Urinary bladder (tissue), 4 donors: ENCODE measurements around the gene IGSF5. TPM values are rescaled to one million over a fixed set of nuclear protein-coding genes. Genes with fewer than 3 reads are reported as not detected.

ENCODE experiments used
- DNase-seq: peaks from one replicate; pipeline ENCODE4 v3.0.0-alpha.2; 2015; ENCODE audit errors: extremely low spot score
- H3K27ac ChIP-seq: one replicate; pipeline ENCODE4 v1.5.1; 2013; ENCODE audit warnings: low read depth, mild to moderate bottlenecking, moderate library complexity
- H3K36me3 ChIP-seq: one replicate; pipeline ENCODE4 v1.6.1; 2013; ENCODE audit warnings: mild to moderate bottlenecking, moderate library complexity; ENCODE audit not compliant: insufficient read depth
- H3K4me1 ChIP-seq: one replicate; pipeline ENCODE4 v1.6.1; 2013; ENCODE audit warnings: mild to moderate bottlenecking, moderate library complexity; ENCODE audit not compliant: insufficient read depth
- H3K4me3 ChIP-seq: one replicate; pipeline ENCODE4 v1.5.1; 2013; ENCODE audit warnings: low read depth, low read length
- WGBS: extraction: QIAGEN DNeasy Blood & Tissue Kit; methylation state at CpG from one replicate; pipeline ENCODE4 v1.1.7; 2013; 5-methylcytosine and 5-hydroxymethylcytosine counted together
- polyA plus RNA-seq: library from polyadenylated mRNA; stranded (reverse); fragments of 200-250 nt; gene quantifications from one replicate; pipeline ENCODE4 v1.2.3, GENCODE V29; 2013
- total RNA-seq: library from RNA; depleted of rRNA; stranded (reverse); fragments of >200 nt; gene quantifications from one replicate; pipeline ENCODE4 v1.2.3, GENCODE V29; 2014
- donor health status: healthy with polysubstance abuse.
- donor health status: healthy.

The IGSF5 gene
- total and polyA plus RNA-seq, 2 donors, result 0.10 to 0.69 TPM

DNA sequence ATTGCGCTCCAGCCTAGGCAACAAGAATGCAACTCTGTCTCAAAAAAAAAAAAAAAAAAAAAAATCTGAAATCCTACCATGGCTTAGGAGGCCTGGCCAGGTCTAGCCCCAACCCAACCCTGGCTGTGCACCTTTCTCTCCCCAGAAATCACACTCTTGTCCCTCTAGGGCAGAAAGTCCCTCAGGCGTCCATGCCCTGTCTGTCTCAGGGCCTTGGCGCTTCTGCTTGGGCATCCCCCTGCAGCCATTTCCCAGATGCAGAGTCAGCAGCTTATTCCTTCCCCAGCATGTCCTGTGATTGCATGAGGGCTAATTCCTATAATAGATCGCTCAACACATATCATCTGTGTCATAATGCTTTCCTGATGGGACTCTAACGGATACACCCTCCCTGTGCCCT, 65.0 kb downstream of the IGSF5 start:
- no peak overlapping the region for H3K4me3 ChIP-seq
- no peaks in the 10 kb centered on the region for H3K36me3 ChIP-seq

DNA sequence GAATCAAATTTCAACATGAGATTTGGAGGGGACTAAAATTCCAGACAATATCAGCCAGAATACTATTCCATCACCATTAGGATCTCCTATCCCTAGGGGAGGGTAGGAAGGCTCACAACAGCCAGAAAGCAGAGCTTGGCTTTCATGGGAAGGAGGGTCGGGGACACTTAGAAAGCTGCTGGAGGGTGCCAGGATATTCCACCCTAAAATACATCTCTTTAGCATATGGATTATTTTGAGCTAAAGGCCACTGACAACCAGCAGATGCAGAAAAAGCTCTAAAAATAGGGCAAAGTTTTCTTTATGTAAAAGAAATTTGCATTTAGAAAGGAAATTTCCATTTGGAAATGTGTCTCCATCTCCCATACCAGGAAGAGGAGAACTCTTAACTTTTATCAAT, 68.0 kb downstream of the IGSF5 start:
- no peak overlapping the region for H3K27ac ChIP-seq
- no peak for DNase-seq
- H3K4me1 ChIP-seq, result no peaks in the 10 kb centered on the region
- 85% methylated on average over 1 of the region's 1 CpG for WGBS
- H3K4me3 ChIP-seq, result no peak overlapping the region
- H3K36me3 ChIP-seq, result no peaks in the 10 kb centered on the region

More for the DNA sequence above, 65.0 kb downstream of the IGSF5 start:
- Histone ChIP-seq H3K4me1 (no peaks in the 10 kb centered on the region), H3K27ac (no peak overlapping the region)
- 93% methylated on average over 5 of the region's 5 CpGs for WGBS
- DNase-seq, result no peak

DNA sequence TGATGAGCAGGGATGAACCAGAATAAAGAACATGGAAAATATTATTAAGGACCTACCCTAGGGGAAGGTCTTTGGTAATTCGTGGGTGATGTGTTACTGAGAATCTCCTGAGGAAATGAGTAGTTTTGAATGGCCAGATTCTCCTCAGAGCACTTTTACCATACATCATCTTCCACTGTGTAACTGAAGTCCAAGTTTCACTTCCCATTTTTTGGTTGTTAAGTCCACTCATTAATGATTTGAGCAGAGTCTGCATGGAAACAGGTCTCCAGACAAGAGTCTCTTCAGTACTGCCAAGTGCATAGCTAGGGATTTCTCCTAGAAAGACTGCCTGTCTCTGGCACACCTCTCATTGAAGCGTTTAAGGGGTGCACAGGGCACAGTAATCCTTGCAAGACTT, 73.6 kb downstream of the IGSF5 start:
- Histone ChIP-seq H3K27ac (no peak overlapping the region), H3K4me3 (no peak overlapping the region), H3K36me3 (no peaks in the 10 kb centered on the region), H3K4me1 (no peaks in the 10 kb centered on the region)
- 75% methylated on average over 2 of the region's 2 CpGs for WGBS
- DNase-seq, result no peak

DNA sequence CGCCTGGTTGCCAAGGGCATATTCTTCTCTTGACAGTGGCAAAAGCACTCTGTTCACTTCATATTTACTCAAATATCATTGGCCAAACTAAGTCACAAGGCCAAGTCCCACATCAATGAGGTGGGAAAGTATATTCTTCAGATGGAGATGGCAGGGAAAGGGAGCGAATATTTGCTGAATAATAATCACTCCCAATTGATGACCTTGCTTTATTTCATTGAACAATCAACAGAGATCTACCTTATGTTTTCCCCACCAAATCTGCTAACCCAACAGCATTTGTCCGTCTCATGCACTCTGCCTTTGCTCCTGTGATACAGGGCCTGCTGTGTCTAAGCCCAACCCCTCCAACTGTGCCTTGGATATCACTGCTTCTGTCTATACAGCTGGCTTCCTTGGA, 77.1 kb downstream of the IGSF5 start:
- WGBS, result 89% methylated on average over 3 of the region's 3 CpGs
- Histone ChIP-seq H3K4me1 (no peaks in the 10 kb centered on the region), H3K4me3 (no peak overlapping the region), H3K36me3 (no peaks in the 10 kb centered on the region), H3K27ac (no peak overlapping the region)
- no peak for DNase-seq

DNA sequence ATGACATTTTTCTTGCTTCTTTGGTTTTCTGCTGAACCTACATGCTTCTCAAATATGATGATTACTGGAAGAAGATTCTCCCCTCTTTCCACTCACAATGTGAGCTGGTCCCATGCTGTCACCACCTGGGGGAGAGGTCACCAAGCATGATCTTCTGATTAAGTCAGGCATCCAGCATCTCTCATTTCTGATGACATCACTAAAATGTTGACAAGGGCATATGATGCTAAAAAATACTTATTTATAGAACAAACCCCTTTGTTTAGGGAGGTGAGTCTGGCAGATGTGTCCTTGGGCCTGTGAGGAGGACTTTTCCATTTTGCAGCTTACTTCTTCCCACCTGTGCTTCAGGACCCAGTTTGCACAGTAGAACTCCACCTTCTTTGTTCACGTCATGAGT, 80.3 kb downstream of the IGSF5 start:
- no peaks in the 10 kb centered on the region for H3K36me3 ChIP-seq
- DNase-seq, result no peak
- no peaks in the 10 kb centered on the region for H3K4me1 ChIP-seq
- no peak overlapping the region for H3K4me3 ChIP-seq
- WGBS, result 35% methylated on average over 1 of the region's 1 CpG
- no peak overlapping the region for H3K27ac ChIP-seq

DNA sequence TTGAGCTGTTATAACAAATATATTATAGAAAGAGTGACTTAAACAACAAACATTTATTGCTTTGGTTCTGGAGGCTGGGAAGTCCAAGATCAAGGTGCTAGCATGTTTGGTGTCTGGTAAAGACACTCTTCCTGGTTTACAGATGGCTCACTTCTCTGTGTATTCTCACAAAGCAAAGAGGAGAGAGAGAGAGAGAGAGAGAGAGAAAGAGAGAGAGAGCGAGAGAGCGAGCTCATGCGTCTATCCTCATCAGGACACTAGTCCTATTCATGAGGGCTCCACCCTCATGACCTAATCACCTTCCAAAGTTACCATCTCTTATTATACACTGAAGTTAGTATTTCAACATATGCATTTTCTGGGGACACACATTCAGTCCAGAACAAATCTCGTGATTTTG, 89.6 kb downstream of the IGSF5 start:
- DNase-seq, result no peak
- H3K4me3 ChIP-seq, result no peak overlapping the region
- H3K4me1 ChIP-seq, result no peaks in the 10 kb centered on the region
- 60% methylated on average over 4 of the region's 4 CpGs for WGBS
- H3K27ac ChIP-seq, result no peak overlapping the region
- no peaks in the 10 kb centered on the region for H3K36me3 ChIP-seq

DNA sequence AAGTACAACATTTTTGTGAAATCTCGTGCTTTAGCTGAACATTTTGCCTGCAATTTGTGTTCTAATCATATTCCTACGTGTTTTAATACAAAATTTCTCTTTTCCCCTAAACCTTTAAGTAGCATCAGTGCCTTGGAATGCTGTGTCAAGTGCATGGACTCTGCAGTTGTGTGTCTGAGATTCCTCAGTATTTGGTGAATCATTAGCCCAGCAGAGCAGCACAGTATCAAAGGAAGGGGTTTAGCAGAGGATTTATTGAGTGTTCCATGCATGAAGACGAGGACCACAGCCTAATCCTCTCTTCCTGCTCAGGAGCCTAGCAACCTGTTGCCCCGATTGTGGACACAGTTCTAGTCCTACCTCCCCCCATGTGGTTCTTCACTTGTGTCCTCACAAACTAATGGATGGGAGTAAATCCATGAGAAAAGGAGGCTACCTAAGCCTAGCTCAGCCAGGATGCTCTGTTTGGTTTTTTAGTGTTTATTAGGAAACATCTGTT, 92.9 kb downstream of the IGSF5 start:
- Histone ChIP-seq H3K4me3 (no peak overlapping the region), H3K27ac (no peak overlapping the region), H3K4me1 (no peaks in the 10 kb centered on the region), H3K36me3 (no peaks in the 10 kb centered on the region)
- no peak for DNase-seq
- 52% methylated on average over 4 of the region's 4 CpGs for WGBS

DNA sequence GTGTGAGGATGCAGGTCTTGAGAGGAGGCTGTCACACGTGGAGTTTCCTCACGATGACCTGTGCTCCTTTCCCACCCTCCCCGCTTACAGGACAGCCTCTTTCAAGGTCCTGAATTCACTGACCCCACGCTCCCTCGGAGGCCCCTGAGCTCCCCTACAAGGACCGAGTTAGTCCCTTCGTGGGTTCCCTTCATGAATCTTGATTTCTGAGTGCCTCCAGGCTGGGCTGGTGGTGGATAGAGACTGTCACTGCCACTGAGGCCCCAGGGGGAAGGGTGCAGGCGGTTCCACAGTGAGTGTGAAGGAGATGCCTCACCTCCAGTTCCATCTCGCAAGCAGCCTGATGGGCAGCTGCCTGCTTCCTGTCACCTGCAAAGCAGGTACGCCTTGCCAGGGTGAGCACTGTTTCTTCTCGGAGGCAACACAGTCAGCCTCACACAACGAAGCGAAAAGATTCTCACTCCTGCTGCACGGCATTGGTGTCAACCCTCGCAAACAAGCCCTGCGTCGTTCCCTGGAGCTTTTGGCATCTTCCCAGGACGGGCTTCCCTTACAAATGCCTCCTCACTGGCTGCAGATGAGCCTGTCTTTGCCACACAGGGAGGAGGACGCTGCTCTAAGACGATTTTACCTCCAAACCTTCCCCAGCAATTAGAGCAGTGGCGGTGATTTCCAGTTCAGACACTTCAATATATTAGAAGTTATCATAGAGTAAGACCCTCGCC, 95.6 kb downstream of the IGSF5 start:
- Histone ChIP-seq H3K36me3 (no peaks in the 10 kb centered on the region), H3K4me3 (no peak overlapping the region), H3K4me1 (no peaks in the 10 kb centered on the region), H3K27ac (no peak overlapping the region)
- 62% methylated on average over 22 of the region's 22 CpGs for WGBS
- no peak for DNase-seq

DNA sequence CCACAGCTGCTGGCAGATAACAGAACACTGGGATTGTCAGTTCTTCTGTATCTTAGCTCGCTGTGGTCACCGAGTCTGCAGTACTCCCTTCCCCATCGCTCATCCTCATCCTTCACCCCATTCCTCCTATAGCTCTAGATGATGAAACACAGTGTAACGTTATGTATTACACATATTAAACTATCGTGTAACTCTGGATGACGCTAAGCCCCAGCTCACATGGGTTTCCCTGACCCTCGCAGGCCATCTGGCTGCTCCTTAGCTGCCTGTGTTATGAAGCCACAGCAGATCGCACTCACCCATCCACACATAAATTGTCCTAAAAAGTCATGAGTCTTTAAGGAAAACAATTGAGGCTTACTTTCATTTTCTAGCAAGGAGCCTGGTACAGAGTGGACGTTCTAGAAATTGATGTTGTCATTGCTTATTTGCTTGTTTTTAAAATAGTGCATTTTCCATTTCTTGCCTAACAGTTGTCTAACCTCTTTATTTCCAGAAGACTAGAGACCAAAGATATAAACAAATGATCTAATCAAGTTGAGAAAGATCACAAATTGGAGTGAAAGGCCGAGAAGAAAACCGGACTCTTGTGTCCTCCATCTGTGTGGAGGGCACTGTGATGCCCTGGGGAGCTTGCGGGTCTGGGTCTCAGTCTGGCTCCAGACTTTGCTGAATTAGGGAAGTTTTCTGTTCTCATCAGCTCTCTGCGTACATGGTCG, 97.9 kb downstream of the IGSF5 start:
- WGBS, result 84% methylated on average over 14 of the region's 14 CpGs
- H3K4me3 ChIP-seq, result no peak overlapping the region
- no peak overlapping the region for H3K27ac ChIP-seq
- no peaks in the 10 kb centered on the region for H3K4me1 ChIP-seq
- H3K36me3 ChIP-seq, result no peaks in the 10 kb centered on the region
- no peak for DNase-seq

DNA sequence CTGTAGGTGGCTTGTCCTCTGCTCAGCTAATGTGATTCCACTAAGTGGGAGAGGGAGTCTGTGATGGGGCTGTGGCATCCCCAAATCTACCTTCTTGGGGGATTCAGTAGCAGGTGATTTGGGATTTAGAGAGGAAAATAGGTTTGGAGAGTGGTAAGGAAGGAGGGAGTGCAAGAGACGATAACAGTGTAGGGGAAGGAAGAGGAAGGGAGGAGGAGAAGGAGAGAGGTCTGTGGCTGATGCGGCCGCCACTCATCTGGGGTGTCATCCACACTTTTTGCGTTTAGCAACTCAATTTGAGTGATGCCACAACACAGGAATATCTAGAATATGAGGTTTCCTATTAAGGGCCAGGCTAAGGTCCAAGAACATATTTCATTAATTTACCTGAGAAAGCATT, 98.5 kb downstream of the IGSF5 start:
- H3K36me3 ChIP-seq, result no peaks in the 10 kb centered on the region
- no peak for DNase-seq
- H3K4me1 ChIP-seq, result no peaks in the 10 kb centered on the region
- 89% methylated on average over 4 of the region's 4 CpGs for WGBS
- no peak overlapping the region for H3K4me3 ChIP-seq
- no peak overlapping the region for H3K27ac ChIP-seq

DNA sequence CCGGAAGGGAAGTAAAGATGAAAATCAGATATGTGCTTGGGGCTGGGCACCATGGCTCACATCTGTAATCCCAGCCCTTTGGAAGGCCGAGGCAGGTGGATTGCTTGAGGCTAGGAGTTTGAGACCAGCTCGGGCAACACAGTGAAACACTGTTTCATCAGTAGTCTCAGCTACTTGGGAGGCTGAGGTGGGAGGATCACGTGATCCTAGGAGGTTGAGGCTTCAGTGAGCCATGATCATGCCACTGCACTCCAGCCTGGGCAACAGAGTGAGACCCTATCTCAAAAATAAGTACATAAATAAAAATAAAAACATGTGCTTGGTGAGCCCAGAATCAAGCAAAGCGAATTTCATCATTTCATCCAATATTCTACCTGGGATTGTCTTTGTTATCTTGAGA, 98.9 kb downstream of the IGSF5 start:
- 85% methylated on average over 5 of the region's 5 CpGs for WGBS
- Histone ChIP-seq H3K27ac (no peak overlapping the region), H3K36me3 (no peaks in the 10 kb centered on the region), H3K4me1 (no peaks in the 10 kb centered on the region), H3K4me3 (no peak overlapping the region)
- no peak for DNase-seq

DNA sequence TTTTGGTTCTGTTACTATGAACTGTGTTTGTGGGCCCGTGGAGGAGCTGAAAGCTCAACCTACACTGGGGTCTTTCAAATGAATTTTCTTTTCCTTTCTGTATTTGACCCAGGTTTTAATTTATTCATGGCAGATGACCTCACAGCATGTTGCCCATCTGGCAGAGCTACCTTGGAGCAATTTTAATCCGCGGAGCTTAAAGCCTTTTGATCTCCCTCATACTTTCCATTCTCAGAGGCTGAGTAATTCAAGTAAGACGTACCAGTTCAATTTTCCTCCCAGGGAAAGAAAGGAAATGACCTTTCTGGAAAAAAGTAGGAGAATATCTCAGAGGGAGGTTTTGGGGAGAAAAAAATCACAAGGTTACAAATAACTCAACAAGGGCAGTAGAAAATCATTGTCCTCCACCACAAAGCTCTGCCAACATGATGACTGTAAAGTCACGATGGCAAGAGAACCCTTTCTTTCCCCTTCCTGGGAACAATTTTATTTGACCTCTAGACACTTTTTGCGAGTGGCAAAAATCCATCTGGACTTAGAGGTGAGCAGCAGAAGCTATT, 100.7 kb downstream of the IGSF5 start:
- no peaks in the 10 kb centered on the region for H3K4me1 ChIP-seq
- H3K27ac ChIP-seq, result no peak overlapping the region
- 72% methylated on average over 6 of the region's 6 CpGs for WGBS
- no peak overlapping the region for H3K4me3 ChIP-seq
- no peak for DNase-seq
- H3K36me3 ChIP-seq, result no peaks in the 10 kb centered on the region

DNA sequence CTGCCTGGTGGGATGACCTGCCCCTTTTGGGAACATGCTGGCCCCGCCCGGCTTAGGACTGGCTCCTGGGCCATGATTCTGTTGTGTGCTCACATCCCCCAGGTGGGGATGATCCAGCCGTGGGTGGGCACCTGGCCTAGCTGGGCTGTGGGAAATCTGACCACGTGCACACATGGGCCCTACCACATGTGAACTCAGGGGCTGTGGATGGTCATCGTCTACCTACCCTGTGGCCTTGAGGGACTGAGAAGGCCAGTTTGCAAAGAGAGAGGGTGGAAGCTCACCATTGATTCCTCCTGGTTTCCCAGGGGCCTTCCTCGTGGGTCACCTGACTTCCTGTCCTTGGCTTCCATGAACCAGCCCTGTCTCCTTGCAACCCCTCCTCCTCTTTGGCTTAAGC, 102.9 kb downstream of the IGSF5 start:
- WGBS, result 89% methylated on average over 6 of the region's 6 CpGs
- no peak for DNase-seq
- H3K4me1 ChIP-seq, result no peaks in the 10 kb centered on the region
- H3K4me3 ChIP-seq, result no peak overlapping the region
- no peaks in the 10 kb centered on the region for H3K36me3 ChIP-seq
- no peak overlapping the region for H3K27ac ChIP-seq

DNA sequence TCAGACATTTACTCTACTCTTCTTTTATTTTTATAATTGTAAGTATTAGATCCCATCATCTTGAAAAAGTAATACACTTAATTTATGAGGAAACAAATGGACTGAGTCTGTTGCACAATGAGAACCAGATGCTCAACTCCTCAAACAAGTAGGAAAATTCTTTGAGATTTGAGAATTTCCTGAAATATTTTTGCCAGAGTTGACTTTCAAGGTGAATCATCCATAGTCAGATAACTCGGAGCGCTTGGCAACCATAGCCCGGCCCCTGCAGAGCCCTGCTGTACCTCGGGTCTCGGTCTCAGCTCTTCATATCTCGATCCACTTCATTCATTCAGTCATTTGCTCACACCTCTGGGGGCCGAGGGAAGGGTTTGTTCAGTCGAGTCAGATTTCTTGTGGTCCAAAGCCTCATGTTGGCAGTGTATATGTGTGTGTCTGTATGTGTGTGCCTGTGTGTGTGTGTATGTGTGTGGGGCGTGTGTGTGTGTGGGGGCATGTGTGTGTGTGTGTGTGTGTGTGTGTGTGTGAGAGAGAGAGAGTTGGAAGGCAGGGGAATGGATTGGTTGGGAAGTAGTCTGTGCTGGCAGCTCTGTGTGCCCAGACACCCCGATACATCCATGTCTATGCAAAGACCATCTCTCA, 104.2 kb downstream of the IGSF5 start:
- no peak for DNase-seq

More for the DNA sequence above, 104.2 kb downstream of the IGSF5 start:
- H3K36me3 ChIP-seq, result no peaks in the 10 kb centered on the region
- H3K27ac ChIP-seq, result no peak overlapping the region
- 73% methylated on average over 10 of the region's 10 CpGs for WGBS
- no peaks in the 10 kb centered on the region for H3K4me1 ChIP-seq
- no peak overlapping the region for H3K4me3 ChIP-seq
